BE2C (cell line): ENCODE data around the gene PKD1L1.

Experiments used
- DNase-seq: peaks from one replicate; pipeline ENCODE4 v3.0.0-alpha.2; 2020
- H3K27me3 ChIP-seq: fragments of 250-450 bp; sonication (Bioruptor Pico); 2 replicates; pipeline ENCODE4 v1.5.1; 2020; ENCODE audit warnings: mild to moderate bottlenecking
- H3K36me3 ChIP-seq: fragments of 250-450 bp; sonication (Bioruptor Pico); 2 replicates; pipeline ENCODE4 v1.5.1; 2020; ENCODE audit warnings: mild to moderate bottlenecking
- H3K4me1 ChIP-seq: fragments of 250-450 bp; sonication (Bioruptor Pico); 2 replicates; pipeline ENCODE4 v1.5.1; 2020
- H3K4me3 ChIP-seq: 2 replicates; pipeline ENCODE4 v1.5.1; 2011; ENCODE audit warnings: low read depth, low read length
- H3K9me3 ChIP-seq: fragments of 250-450 bp; sonication (Bioruptor Pico); 2 replicates; pipeline ENCODE4 v1.5.1; 2020
- CTCF ChIP-seq: IDR thresholded peaks from 2 replicates; pipeline ENCODE4 v1.5.1; 2012; ENCODE audit warnings: mild to moderate bottlenecking, low read depth, low read length

Gene PKD1L1

GRCh38 chr7:47738563-47739166, 209.6 kb downstream of the PKD1L1 start:
- Histone ChIP-seq H3K9me3 (no peaks in the 10 kb centered on the region), H3K4me3 (no peak overlapping the region), H3K4me1 (no peaks in the 10 kb centered on the region), H3K27me3 (no peaks in the 10 kb centered on the region), H3K36me3 (no peaks in the 10 kb centered on the region)
- DNase-seq, result no peak
- TF ChIP-seq CTCF, result no peak

DNA sequence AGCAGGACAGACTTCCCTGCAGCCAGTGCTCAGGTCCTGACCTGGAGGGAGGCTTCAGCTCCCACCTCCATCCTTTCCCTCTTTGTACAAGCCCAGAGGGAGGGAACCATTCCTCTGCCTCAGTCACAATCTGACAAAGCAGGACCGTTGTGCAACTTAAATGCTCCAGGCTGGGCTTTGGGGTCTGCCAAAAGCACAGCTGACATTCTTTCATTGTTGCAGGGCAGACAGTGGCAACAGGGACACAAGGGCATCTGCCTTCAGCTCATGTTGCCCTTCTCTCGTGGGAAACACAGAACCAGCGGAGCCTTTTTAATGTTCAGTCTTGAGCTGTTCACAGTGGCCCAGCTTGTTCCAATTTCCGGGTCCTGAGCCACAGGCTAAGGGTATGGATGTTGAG, 210.7 kb downstream of the PKD1L1 start:
- no peak for TF ChIP-seq CTCF
- no peaks in the 10 kb centered on the region for H3K27me3 ChIP-seq
- H3K4me3 ChIP-seq, result no peak overlapping the region
- H3K36me3 ChIP-seq, result no peaks in the 10 kb centered on the region
- no peak for DNase-seq
- H3K4me1 ChIP-seq, result no peaks in the 10 kb centered on the region
- no peaks in the 10 kb centered on the region for H3K9me3 ChIP-seq

DNA sequence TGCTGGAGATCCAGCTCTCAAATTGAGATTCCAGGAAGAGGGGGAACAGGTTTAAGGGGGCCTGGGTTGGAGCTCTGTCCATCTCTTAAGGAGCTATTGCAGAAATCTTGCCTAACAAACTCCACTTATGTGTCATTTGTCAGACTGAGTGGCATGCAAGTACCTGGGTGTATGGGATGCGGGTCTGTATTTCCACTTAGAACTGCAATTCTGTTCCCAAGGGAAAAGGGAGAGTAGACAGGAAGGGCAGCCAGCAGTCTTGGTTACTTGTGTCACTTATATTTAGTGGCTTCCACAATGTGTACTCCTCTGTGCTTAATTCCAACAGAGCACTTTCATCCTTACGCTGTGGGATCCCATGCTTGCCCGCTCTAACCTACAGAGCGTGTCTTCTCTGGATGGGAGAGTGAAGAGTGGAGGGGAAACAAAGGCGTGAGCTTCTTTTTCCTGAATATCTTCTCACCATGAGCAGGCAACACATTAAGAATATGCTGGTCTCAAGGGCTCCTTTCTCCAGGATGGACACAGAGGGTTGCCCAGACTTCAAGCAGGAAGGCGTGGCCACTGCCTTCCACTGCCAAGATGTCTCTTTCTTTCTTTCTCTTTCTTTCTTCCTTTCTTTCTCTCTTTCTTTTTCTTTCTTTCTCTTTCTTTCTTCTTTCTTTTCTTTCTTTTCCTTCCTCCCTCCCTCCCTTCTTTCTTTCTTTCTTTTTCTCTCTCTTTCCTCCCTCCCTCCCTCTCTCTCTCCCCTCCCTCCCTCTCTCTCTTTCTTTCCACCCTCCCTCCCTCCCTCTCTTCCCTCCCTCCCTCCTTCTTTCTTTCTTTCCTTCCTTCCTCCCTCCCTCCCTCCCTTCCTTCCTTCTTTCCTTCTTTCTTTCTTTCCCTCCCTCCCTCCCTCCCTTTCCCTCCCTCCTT, 212.6 kb downstream of the PKD1L1 start:
- H3K27me3 ChIP-seq, result no peaks in the 10 kb centered on the region
- no peaks in the 10 kb centered on the region for H3K4me1 ChIP-seq
- H3K4me3 ChIP-seq, result no peak overlapping the region
- DNase-seq, result no peak
- TF ChIP-seq CTCF, result no peak
- no peaks in the 10 kb centered on the region for H3K36me3 ChIP-seq
- H3K9me3 ChIP-seq, result no peaks in the 10 kb centered on the region

DNA sequence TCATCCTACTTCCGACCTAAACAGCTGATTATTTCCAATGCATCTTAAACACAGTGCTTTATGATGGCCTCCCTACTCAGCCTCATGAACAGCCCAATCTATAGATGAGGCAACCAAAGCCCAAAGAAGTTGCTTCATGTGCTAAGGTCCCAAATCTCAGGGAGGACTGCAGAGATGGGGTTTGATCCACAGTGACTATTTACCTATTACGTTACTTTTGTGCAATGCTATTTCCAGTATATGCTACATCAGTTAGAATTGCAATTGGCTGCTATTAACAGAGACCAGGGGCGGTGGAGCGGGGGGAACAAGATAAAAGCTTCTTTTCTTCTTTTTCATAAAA, 213.3 kb downstream of the PKD1L1 start:
- no peaks in the 10 kb centered on the region for H3K4me1 ChIP-seq
- TF ChIP-seq CTCF, result no peak
- no peaks in the 10 kb centered on the region for H3K9me3 ChIP-seq
- no peaks in the 10 kb centered on the region for H3K27me3 ChIP-seq
- no peak overlapping the region for H3K4me3 ChIP-seq
- no peak for DNase-seq
- H3K36me3 ChIP-seq, result no peaks in the 10 kb centered on the region

- no peaks in the 10 kb centered on the region for H3K27me3 ChIP-seq
- H3K4me3 ChIP-seq, result no peak overlapping the region
- TF ChIP-seq CTCF, result no peak
- H3K9me3 ChIP-seq, result no peaks in the 10 kb centered on the region
- no peak for DNase-seq
- no peaks in the 10 kb centered on the region for H3K36me3 ChIP-seq
- no peaks in the 10 kb centered on the region for H3K4me1 ChIP-seq
Measured at GRCh38 chr7:47734287-47734948, 213.8 kb downstream of the PKD1L1 start.

GRCh38 chr7:47730142-47730541, 218.1 kb downstream of the PKD1L1 start:
- Histone ChIP-seq H3K27me3 (no peaks in the 10 kb centered on the region), H3K9me3 (no peaks in the 10 kb centered on the region), H3K36me3 (no peaks in the 10 kb centered on the region), H3K4me3 (no peak overlapping the region), H3K4me1 (peaks cover 19% of the 10 kb centered on the region)
- no peak for DNase-seq
- no peak for TF ChIP-seq CTCF
